HG03460 (cell line): ENCODE results near the gene LRTM1.

Experiments used
- ATAC-seq: cut with Tn5 transposase; IDR thresholded peaks from one replicate; pipeline ENCODE4 v1.9.1; 2021; ENCODE audit not compliant: unreplicated experiment

The LRTM1 gene

DNA sequence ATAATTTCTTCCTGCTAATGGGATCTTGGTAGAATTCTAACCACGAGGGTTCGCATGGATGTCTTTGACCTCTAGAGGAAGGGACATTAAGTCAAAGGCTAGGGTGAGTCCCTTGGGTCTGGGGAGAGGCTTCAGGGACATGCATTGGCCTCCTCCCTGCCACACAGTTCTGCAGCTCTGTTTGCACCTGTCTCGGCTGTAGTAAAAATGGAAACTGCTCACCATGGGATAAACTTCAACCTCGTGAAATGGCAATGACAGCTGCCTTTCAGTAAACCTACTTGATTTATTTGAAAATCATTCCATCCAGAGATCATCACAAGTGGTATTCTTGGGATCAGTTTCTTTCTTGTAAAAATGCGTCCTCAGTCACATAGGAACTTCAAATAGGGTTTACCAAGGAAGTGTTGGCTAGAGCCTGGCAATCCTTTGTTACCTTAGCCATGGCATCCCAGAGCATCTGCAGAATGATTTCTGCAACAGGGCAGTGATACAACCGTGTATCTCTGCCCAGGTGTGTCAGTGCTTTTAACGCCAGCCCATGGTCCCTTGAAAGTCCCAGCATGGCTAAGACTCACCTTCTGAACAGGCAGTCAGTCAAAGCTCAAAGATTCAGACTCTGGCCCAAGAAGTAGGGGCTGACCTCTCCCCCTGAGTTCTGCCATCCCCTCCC lies 14.0 kb upstream of the LRTM1 start:
- no peak for ATAC-seq

DNA sequence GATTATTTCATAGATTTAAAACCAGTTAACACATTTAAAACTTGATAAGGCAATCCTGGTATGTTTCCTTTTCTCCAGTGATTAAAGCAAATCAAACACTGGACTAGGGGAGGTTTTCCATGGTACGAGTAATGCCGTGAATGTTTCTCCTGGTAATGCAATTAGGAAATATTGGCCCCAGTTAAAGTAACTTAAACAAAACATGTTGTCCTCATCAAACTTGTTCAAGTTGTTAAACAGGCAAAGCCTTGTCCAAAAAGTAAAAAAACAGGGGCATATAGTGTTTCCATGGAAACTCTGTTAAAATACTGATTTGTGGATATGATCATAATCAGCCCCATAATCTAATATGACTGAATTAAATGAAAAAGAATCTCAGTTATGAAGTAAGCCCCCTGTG lies 13.1 kb upstream of the LRTM1 start:
- ATAC-seq, result no peak

DNA sequence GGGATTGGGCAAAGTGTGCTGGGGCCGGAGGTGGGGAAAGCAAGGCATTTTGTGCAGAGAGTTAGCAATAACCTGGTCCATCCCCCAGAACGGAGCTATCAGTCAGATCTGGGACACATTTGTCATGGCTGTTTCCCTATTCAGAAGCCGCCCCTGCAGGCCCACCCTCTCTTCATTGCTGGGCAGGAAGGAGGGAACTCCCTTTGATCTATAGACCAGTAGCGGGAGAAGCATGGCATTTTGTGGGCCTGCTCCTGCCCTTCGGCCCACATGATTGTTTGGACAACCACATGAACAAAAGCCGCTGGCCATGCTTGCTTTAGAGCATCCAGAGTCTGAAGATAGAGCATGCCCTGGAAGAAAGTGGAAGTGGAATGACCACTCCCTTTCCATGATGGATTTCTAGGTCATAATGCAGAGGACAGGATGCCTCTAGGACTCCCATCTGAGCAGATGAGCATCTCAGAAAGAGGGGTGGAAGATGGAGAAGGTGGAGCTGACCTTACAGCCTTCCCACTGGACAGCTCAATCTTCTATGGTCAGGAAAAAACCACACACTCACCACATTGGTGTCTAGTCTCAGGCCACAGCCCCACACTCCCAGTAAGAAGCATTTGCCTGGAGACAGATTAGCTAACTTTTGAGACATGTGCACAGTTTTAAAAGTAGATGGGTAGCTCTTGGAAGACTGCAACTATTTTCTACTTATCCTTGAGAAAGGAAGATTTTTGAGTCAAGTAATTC lies 11.9 kb upstream of the LRTM1 start:
- ATAC-seq, result no peak

DNA sequence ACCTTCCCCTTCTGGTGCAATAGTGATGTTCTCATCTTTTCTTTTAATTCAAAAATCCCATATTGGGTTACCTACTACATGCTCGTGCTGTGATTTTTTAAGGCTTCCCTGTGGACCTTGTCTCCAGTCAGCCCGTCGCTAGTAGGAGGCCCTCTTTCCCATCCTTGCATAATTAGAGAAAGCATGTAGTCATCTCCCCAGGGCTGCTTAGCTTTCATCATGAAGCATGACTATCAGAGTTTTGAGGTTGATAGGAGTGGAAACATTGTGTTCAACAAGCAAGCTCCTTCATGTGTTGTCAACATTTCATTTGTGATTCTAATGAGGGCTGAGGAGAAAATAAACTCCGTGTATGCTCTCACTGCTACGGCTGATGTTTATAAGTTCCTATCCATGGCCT lies 8.7 kb upstream of the LRTM1 start:
- ATAC-seq, result no peak

DNA sequence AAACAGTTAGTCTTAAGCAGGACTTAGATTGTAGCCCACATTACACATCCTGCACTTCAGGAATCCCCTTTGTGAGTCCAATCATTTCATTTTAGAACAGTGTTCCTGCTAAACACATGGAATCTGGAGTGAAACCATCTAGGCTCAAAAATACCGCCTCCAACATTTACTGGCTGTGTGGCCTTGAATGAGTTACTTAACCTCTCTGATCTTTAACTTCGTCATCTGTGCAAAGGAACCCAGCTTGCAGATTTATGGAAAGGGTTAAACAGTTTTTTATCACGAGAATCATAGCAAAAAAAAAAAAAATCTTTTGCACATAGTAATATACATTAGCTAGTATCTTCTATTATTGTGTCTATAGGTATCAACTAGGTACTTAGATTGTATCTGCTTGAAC lies 8.0 kb upstream of the LRTM1 start:
- ATAC-seq, result no peak

DNA sequence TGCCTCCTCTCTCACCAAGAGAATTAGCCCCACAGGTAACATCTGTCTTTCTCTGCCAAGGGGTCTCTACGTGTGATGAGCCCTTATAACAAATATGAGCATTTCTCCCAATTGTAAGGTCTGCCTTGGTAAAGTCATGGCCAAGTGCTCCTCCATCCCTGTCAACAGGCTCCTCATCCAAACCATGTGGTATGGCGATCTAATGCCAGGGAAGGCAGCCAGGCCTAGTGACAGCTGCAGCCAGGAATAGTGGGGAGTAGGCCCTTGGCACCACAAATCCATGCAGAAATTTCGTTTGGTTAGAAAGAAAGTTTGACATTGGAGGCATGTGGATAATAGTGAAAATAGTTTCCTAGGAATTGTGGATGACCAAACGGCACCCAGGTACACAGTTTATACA lies 4.7 kb upstream of the LRTM1 start:
- ATAC-seq, result no peak

DNA sequence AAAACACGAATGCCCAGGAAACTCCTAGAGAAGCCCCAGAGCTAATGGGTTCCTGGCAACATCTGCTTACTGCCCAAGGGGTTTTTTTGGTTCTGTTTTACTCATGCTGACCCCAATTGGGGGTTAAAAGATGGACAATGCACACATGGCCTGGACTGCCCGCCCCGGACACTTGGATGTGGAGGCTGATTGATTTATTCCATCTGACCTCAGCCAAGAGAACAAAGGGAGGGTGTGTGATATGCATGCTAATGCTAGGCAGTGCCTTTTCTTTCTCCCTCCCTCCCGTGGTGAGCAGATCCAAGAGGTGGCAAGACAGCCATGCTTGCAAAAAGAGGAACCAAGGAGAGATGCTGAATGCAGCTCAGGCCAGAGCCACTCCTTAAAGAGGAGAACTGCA lies 3.3 kb upstream of the LRTM1 start:
- ATAC-seq, result no peak

DNA sequence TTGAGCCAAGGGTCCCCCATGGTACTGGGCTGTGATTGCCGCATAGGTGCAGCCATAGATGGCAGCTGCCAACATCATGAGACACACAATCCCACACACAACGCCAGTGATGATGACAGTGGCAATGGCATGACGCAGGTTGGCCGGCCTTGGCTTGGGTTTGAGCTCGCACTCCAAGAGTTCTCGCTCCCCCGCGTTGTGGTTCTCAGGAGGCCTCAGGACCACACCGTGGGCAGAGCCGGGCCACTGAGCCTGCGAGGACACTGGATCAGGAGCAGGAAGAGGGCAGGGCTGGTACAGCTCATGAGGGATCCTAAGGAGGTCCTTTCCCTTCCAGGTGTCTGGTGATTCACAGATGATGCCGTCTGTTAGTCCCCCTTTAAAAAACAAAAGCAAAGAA lies 9.3 kb downstream of the LRTM1 start:
- no peak for ATAC-seq

DNA sequence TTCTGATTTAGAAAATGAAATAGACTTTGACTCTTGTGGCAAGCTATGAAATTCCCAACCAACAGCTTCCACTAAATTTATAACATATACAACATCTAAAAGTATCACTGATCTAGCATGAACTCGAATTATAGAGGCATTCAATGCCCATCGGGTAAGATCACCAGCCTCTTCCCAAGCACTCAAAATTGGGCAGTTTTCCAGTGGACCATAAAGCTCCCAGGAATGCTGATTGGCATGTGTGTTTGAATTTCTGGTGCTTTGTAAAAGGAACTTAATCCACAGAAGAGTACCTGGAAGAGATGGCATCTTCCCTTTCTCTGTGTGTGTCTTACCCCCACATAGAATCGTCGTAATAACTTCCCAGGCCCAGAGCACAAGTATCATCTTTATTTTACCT lies 10.0 kb downstream of the LRTM1 start:
- ATAC-seq, result no peak

DNA sequence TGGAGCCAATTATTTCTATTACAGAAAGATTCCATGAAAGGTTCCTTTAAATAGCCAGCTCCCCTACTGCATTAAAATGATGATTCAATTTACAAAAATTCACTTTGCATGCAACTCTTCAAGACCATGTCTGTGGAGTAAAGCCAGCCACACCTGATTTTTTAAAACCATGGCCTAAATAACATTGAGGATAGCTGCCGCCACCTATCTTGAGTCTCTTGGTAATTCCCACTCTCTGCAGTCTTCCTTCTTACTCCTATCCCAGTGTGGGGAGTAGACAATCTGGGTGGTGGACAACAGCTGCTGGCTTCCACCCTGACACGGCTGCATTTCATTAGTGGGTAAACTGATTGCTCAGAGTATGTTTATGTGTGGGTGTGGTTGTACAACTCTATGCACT lies 10.7 kb downstream of the LRTM1 start:
- ATAC-seq, result no peak

DNA sequence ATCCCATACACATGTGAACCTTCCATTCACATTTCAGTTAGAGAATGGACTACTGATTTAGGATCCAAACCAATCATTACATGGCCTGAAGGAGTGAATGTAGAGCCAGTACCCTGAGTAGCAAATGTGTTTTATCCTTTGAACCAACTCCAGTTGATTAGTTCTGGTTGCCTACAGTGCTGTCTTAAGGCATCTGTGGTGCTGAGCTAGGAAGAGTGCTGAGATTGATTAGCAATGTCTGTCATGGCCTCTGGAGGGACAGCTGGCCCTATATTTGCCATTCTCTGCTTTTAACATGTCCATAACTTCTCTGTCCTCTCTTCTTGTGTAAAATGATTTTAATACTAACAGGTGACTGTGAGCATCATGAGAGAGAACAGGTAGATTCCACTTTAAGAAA lies 11.1 kb downstream of the LRTM1 start:
- ATAC-seq, result no peak

DNA sequence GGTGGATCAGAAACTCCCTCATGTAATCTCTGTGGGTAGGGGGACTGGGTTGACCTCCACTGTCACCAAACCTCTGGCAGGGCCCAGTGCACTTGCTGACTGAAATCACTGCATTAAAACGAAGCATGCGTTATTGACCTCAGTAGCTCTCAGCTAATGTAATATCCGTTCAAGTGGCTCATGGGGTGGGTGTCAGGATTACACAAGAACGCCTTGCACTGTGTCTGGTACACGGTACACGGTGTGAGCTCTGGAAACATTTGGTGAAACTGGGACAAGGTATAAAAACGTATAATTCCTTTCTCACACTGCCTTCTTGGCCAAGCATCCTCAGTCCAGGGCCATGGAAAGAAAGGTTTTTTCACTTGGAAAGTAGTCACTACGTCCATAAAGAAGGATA lies 11.9 kb downstream of the LRTM1 start:
- ATAC-seq, result no peak

DNA sequence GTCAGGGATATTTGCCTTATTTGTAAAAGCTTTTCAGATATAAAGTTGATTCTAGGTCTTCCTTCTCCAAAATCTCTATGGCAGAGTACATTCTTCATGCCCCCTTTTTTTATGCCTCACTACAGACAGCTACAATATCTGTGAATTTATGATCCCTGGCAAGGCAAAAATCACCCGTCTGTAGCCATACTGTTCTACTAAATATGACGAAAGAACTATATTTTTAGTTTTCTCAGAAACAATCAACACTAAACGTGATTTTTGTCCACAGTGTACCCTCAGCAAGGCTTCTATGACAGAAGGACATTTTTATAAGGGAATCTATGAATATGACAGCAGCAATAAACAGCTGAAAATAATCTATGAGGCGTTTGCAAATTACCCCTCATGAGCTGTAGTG lies 12.7 kb downstream of the LRTM1 start:
- ATAC-seq, result no peak

DNA sequence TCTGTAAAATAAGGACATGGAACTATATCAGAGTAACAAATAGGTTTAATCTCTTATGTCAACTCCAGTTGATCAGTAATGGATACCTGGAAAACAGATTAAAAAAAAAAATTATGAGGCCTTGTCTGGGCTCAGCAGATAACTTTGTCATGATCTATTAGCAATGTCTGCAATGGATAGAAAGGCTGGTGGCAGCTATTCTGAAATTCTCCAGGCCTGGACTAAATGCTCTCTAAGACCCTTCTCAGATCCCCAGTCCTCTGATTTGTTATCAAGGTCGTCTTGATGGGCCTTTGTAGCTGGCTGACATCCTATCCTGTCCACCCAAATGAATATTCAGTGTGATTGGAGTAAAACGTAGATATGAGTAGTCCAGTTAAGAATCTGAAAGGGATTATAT lies 13.7 kb downstream of the LRTM1 start:
- ATAC-seq, result no peak

DNA sequence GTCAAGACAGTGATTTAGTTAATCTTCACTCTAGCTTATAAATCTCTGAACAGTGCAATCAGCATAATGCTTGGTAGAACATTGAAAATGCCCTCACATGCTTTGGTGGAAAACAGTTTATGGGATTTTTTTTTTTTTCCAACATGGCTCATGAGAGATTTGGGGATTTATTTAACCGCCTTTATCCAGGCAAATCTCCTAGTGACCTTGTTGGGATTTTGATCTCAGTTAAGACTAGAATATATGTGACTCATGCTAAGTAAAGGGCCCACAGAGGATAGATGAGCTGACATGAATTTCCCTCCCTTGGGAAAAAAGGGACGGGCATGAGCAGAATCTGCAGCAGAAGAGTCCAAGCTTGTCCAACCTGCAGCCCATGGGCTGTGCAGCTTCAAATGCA lies 18.7 kb downstream of the LRTM1 start:
- no peak for ATAC-seq

DNA sequence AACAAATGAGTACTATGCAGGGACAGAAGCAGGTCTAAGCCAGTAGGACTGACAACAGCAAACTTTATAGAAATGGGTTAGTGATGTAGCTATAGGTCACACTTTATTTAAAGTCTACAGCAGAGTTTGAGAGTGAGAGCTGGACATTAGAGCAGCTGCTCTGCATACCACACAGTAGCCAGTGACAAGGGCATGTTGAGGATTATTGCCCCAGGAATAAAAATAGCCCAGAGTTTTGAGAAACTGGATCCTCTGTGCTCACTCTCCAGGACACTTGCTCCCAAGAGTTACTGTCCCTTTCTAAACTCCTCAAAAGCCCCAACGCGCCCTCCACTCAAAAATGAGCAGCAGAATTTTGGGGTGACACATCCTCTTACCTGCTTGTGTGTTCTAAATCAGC lies 21.1 kb downstream of the LRTM1 start:
- ATAC-seq, result no peak

DNA sequence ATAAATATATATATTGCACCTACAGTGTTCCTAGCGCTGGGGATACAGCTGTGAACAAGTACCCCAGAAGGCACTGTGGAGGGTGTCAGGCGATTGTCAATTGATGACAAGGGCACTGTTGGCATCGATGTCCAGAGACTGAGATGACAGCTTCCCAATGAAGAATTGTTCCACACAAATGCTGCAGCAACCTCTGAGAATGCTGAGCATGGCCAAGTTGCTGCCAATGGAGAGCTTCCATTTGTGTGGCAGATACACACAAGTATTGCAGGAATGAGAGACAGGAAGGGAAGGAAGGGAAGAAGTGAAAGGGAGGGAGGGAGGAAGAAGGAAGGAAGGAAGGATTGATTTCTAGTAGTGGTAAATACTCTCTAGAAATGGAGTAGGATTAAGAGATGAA lies 21.9 kb downstream of the LRTM1 start:
- ATAC-seq, result no peak

DNA sequence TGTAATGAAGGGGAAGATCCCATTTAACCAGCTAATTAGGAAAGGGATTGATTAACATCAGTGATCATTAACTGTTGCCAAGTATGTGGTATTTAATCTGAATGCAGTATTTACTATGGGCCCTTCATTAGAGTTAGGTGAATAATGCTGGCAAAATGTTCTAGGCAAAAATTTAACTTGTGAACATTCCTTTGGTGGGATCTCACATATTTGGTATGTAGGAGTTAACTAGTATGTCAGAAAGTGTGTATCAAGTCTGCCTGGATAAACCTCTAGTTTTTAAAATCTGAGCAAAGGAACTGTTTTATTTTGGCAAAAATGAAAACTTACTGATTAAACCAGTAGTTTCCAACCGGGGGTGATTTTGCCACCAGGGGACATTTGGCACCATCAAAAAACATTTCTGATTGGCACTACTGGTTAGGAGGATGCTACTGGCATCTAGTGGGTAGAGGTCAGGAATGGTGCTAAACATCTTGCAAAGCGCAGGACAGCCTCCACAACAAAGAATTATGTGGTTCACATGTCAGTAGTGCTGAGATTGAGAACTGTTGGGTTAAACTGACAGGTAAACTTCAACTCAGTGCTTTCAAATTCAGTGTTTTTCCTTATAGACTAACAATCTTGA lies 22.5 kb downstream of the LRTM1 start:
- no peak for ATAC-seq

DNA sequence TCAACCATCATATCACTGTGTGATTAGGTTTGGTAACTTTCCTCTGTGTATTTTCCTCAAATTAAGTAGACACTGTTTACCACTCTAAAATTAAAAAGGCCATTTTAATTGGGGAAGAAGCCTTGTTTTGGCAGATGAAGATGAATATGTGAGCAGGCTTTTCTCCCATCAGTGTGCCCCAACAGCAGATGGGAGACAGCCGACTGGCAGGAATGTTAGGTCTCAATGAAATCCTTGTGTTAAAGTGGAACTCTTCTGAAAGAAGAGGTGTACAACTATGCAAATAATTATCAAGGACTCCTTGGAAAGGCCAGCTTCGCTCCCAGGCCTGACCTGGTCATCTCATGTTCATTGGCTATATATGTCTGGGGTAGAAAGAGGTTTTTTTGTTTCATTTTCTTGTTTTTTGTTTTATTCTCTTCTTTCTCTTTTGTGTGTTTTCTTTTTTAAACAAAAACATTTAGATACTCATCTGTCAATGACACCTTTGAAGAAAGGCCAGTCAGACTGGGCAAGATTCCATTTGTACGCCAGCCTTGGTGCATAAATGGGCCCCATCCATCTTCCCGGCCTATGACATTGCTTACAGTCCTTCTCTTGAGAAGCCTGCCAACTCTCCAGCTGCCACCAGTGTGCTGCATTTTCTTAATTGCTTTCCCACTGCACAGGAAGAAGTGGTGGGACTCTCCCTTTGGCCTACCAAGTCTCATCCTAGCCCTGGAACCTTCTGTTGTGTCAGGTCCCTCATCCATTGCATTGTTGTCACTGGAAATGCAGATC lies 25.8 kb downstream of the LRTM1 start:
- no peak for ATAC-seq

DNA sequence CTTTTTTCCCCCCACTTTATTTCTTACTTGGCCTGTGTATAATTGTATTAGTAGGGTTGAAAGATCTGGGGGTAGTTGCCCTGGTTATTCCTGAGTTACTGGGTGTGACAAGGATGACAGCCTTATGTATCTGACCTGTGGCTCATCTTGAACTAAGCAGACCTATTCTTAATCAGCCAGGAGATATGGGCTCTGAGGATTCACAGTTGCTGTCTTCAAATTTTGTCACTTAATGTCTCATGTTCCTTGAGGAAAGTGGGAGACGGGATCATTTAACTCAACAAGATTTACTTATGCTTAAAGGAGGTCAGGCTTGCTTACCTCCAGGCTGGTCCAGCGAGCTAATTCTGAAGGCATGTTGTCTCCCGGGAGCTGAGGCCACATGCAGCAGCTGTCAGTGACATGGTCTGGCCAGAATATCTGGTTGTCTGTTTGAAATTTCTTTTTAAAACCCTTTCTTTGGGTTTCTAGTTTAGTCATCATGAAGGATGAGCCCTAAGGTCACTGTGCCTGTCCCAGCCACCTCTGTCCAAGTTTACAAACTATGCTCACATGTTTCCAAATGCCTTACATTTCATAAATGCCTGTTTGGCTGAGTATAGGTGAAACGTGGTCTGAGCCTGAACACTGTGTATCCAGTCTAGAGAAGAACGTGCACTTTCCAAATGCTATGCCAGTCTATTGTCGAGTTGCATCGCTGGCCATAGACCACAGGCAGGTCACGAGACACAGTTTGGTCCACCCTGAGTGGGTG lies 26.8 kb downstream of the LRTM1 start:
- ATAC-seq, result no peak

DNA sequence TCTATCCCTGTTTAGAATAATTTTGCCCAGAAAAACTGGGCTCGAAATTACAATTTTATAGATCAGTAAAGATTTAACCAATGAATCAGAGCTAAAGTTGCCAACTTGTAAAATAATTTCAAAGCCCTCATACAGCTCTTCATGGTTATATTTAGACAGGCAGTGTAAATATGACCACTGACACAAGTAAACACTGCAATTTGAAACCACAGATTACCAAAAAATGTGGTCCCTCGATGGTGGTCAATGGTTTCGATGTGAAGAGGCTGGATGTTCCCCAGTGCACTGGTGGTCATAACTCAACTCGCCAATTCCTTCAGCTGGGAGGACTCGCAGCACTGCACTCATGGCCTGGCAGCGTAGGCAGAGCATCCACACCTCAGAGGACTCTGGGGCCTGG lies 28.6 kb downstream of the LRTM1 start:
- ATAC-seq, result no peak
